H7 (cell line): Measurements from ENCODE around the gene DNAJB12. TPM values are rescaled to one million over a fixed set of nuclear protein-coding genes. Genes with fewer than 3 reads are reported as not detected.
"Not testable (repeated sequence)": the region's sequence is repeated elsewhere in the genome, so short reads cannot be mapped to it uniquely, and the experiment has no call there.

ENCODE experiments used
- DNase-seq: peaks from one replicate; pipeline ENCODE4 v3.0.0; 2012
- H3K27me3 ChIP-seq: 2 replicates; pipeline ENCODE4 v1.6.0; 2011; ENCODE audit warnings: mild to moderate bottlenecking, low read length; ENCODE audit not compliant: control insufficient read depth, insufficient read depth
- H3K36me3 ChIP-seq: replicated peaks from 2 replicates; pipeline ENCODE4 v1.5.1; 2011; ENCODE audit warnings: low read length; ENCODE audit not compliant: control insufficient read depth, insufficient read depth
- H3K4me3 ChIP-seq: 2 replicates; pipeline ENCODE4 v1.5.1; 2011; ENCODE audit warnings: low read depth, mild to moderate bottlenecking, control low read depth, low read length, moderate library complexity; ENCODE audit not compliant: insufficient read depth
- total RNA-seq: library from RNA; depleted of rRNA; stranded (reverse); fragments of >200 nt; shearing (Covaris generic); gene quantifications from 2 replicates; pipeline ENCODE4 v1.2.3, GENCODE V29; 2014

Gene DNAJB12
- total RNA-seq, 1 experiment from 2014 or later, result 18.8 TPM

- DNase-seq, H3K36me3 ChIP-seq, H3K27me3 ChIP-seq, H3K4me3 ChIP-seq: not testable (repeated sequence)
Measured at GRCh38 chr10:72307711-72308110, 47.0 kb downstream of the DNAJB12 start.

GRCh38 chr10:72306215-72306760 is 48.4 kb downstream of the DNAJB12 start:
- Histone ChIP-seq H3K27me3 (no peaks in the 10 kb centered on the region), H3K4me3 (no peak overlapping the region), H3K36me3 (no peaks in the 10 kb centered on the region)
- DNase-seq, result no peak

- no peaks in the 10 kb centered on the region for H3K27me3 ChIP-seq
- H3K36me3 ChIP-seq, result no peaks in the 10 kb centered on the region
- no peak overlapping the region for H3K4me3 ChIP-seq
- DNase-seq, result no peak
Measured at GRCh38 chr10:72303424-72304128, 51.1 kb downstream of the DNAJB12 start.

GRCh38 chr10:72298592-72299519 is 55.9 kb downstream of the DNAJB12 start:
- H3K4me3 ChIP-seq, result no peak overlapping the region
- no peaks in the 10 kb centered on the region for H3K27me3 ChIP-seq
- H3K36me3 ChIP-seq, result no peaks in the 10 kb centered on the region
- peak; percentile 21 for DNase-seq

GRCh38 chr10:72297805-72298591 is 56.7 kb downstream of the DNAJB12 start:
- Histone ChIP-seq H3K36me3 (no peaks in the 10 kb centered on the region), H3K27me3 (no peaks in the 10 kb centered on the region), H3K4me3 (peak overlapping the region; percentile 75)
- peak; percentile 99 for DNase-seq

GRCh38 chr10:72297281-72297804 is 57.4 kb downstream of the DNAJB12 start:
- no peak for DNase-seq

GRCh38 chr10:72296829-72297280 is 57.9 kb downstream of the DNAJB12 start:
- H3K4me3 ChIP-seq, result peak overlapping the region; percentile 75
- H3K27me3 ChIP-seq, H3K36me3 ChIP-seq, DNase-seq: not testable (repeated sequence)

More at GRCh38 chr10:72297281-72297804, 57.4 kb downstream of the DNAJB12 start:
- no peaks in the 10 kb centered on the region for H3K36me3 ChIP-seq
- H3K4me3 ChIP-seq, result peak overlapping the region; percentile 75
- H3K27me3 ChIP-seq, result no peaks in the 10 kb centered on the region

GRCh38 chr10:72295330-72295910 is 59.3 kb downstream of the DNAJB12 start:
- no peaks in the 10 kb centered on the region for H3K36me3 ChIP-seq
- H3K4me3 ChIP-seq, result no peak overlapping the region
- DNase-seq, result peak; percentile 47
- no peaks in the 10 kb centered on the region for H3K27me3 ChIP-seq

GRCh38 chr10:72292223-72292691 is 62.5 kb downstream of the DNAJB12 start:
- peak; percentile 12 for DNase-seq
- Histone ChIP-seq H3K4me3 (no peak overlapping the region), H3K27me3 (no peaks in the 10 kb centered on the region), H3K36me3 (no peaks in the 10 kb centered on the region)

- Histone ChIP-seq H3K27me3 (no peaks in the 10 kb centered on the region), H3K36me3 (no peaks in the 10 kb centered on the region), H3K4me3 (no peak overlapping the region)
- peak; percentile 28 for DNase-seq
Measured at GRCh38 chr10:72291019-72291532, 63.6 kb downstream of the DNAJB12 start.

- Histone ChIP-seq H3K36me3 (no peaks in the 10 kb centered on the region), H3K27me3 (no peaks in the 10 kb centered on the region), H3K4me3 (no peak overlapping the region)
- DNase-seq, result peak; percentile 43
Measured at GRCh38 chr10:72285972-72286521, 68.7 kb downstream of the DNAJB12 start.

- no peak overlapping the region for H3K4me3 ChIP-seq
- H3K36me3 ChIP-seq, result no peaks in the 10 kb centered on the region
- DNase-seq, result peak; percentile 2
- H3K27me3 ChIP-seq, result no peaks in the 10 kb centered on the region
Measured at GRCh38 chr10:72283131-72283530, 71.6 kb downstream of the DNAJB12 start.
